SK-N-SH (cell line): Measurements from ENCODE around the gene OLFM1.

Source experiments
- EZH2phosphoT487 ChIP-seq: fragments of 200-600 bp; sonication (generic); IDR thresholded peaks from 2 replicates; pipeline ENCODE4 v1.6.1; 2017; ENCODE audit warnings: low read depth, mixed run types, mild to moderate bottlenecking, antibody characterized with exemption, moderate library complexity, borderline replicate concordance
- MXI1 ChIP-seq: IDR thresholded peaks from 2 replicates; pipeline ENCODE4 v1.6.1; 2012; ENCODE audit warnings: mild to moderate bottlenecking, low read depth, low read length, improper control_type of control experiment
- POLR2AphosphoS5 ChIP-seq: IDR thresholded peaks from 2 replicates; pipeline ENCODE4 v1.6.1; 2012; ENCODE audit warnings: low read depth, low read length

GRCh38 chr9:135073741-135074305, 13.6 kb upstream of the OLFM1 start:
- TF ChIP-seq POLR2AphosphoS5 (no peak), EZH2phosphoT487 (no peak), MXI1 (no peak)
